Left lung (tissue), 10 donors: ENCODE results near the gene PSME1. TPM values are rescaled to one million over a fixed set of nuclear protein-coding genes. Genes with fewer than 3 reads are reported as not detected.

Experiments used
- ATAC-seq: fragments of 200-7000 bp; cut with Tn5 transposase; one replicate; pipeline ENCODE4 v1.9.1; 2020; ENCODE audit warnings: moderate library complexity
- DNase-seq, 4 donors: peaks; one replicate each; pipeline ENCODE4 v3.0.0-alpha.2; 2013 to 2020
- H3K27ac ChIP-seq, 2 donors: fragments of 200-600 bp; sonication (generic) in 1 of 2; one replicate each; pipeline versions ENCODE4 v1.5.0 to v1.8.0; 2020 to 2021
- H3K27me3 ChIP-seq, 2 donors: fragments of 200-600 bp; sonication (generic) in 1 of 2; one replicate each; pipeline versions ENCODE4 v1.5.0 to v1.8.0; 2020 to 2021
- H3K36me3 ChIP-seq, 2 donors: fragments of 200-600 bp; sonication (generic) in 1 of 2; one replicate each; pipeline versions ENCODE4 v1.5.0 to v1.8.0; 2020 to 2021
- H3K4me1 ChIP-seq, 2 donors: fragments of 200-600 bp; one replicate each; pipeline ENCODE4 v1.8.0; 2021
- H3K4me3 ChIP-seq, 2 donors: fragments of 200-600 bp; sonication (generic) in 1 of 2; one replicate each; pipeline versions ENCODE4 v1.5.0 to v1.8.0; 2020 to 2021; ENCODE audit warnings: mild to moderate bottlenecking in 1 of 2
- H3K9me3 ChIP-seq, 2 donors: fragments of 200-600 bp; sonication (generic) in 1 of 2; one replicate each; pipeline versions ENCODE4 v1.5.0 to v1.8.0; 2020 to 2021
- CTCF ChIP-seq, 2 donors: fragments of 200-600 bp; sonication (generic) in 1 of 2; IDR thresholded peaks; one replicate each; pipeline versions ENCODE4 v1.5.0 to v1.8.0; 2021; ENCODE audit warnings: antibody characterized with exemption in 2 of 2
- intact Hi-C, 2 donors: fragments of 100-400 bp; cut with DNase I; formaldehyde crosslinking; loops; one replicate each; pipeline versions ENCODE4 v1.11.2 to v1.14.2; 2022
- microRNA-seq, 2 donors: library from miRNA; unstranded; fragments of <30 nt; microRNA quantifications; one replicate each; pipeline ENCODE4, GENCODE V29; 2019
- polyA plus RNA-seq, 6 donors: library from polyadenylated mRNA; unstranded; fragments of 120-200 nt; gene quantifications; one replicate each; pipeline ENCODE4 v1.2.1, GENCODE V29; 2013; ENCODE audit not compliant: insufficient read length in 6 of 6
- total RNA-seq, 2 donors: library from RNA; stranded (reverse); fragmentation: NEBNext Ultra II Directional; extraction: Animal tissue kit (Norgen Biotek cat#: 25700); gene quantifications; one replicate each; pipeline ENCODE4 v1.2.1, GENCODE V29; 2021
- donor health status: DM: no; HTN: yes; CAD: no.
- donor health status: DM: no; HTN: no; CAD: no.

PSME1 gene
- total and polyA plus RNA-seq, 8 donors: 189 to 236 (median 212) TPM

DNA sequence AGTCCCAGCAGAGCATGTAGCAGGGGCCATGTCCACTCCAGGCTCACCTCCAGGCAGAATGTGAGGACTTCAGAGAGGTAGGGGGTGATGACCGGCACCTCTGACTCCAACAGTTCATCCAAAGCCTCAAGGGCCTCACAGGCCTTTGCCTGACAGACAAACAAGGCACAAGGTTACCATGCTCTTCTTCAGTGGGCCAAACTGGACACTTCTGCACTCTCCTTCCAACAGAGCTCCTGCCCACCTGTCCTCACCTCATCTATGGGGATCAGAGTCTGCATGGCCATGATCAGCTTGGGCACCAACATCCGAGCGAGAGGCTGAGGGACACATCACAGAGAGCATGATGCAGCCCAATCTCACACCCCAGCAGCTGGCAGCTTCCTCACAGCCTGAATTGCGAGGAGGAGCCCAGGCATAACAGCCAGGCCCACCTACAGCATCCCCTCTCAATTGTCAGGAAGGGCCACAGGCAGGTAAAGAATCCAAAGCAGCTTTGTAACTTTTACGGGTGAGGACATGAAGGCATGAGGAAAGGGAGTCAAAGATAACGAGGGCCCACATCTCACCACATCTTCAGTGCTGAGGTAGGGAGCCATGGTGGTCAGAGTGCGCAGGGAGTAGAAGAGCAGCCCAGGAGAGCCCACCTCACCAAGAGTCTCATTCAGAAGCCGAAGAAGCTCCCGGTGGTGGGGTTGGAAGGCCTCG, 51.0 kb downstream of the PSME1 start:
- Histone ChIP-seq H3K27me3 (no peaks in the 10 kb centered on the region), H3K36me3 (peaks cover 0 to 78% of the 10 kb centered on the region in 2 donors), H3K4me3 (peak overlapping the region in 1 of 2 donors; percentile 74), H3K27ac (no peak overlapping the region), H3K4me1 (peaks cover 6 to 29% of the 10 kb centered on the region in 2 donors), H3K9me3 (no peaks in the 10 kb centered on the region)
- intact Hi-C loops: no loop called here
- DNase-seq: no peak
- ATAC-seq: no peak
- no peak for TF ChIP-seq CTCF (IDR thresholded peaks at IDR 0.05)

- Histone ChIP-seq H3K27me3 (no peaks in the 10 kb centered on the region), H3K4me3 (peak overlapping the region in 1 of 2 donors; percentile 74), H3K4me1 (peaks cover 6 to 29% of the 10 kb centered on the region in 2 donors), H3K27ac (peak overlapping the region in 1 of 2 donors; percentile 73), H3K36me3 (peaks cover 0 to 78% of the 10 kb centered on the region in 2 donors), H3K9me3 (no peaks in the 10 kb centered on the region)
- ATAC-seq (no peak), DNase-seq (no peak)
- TF ChIP-seq CTCF (IDR thresholded peaks at IDR 0.05): no peak
- intact Hi-C loops: no loop called here
These were observed 51.5 kb downstream of the PSME1 start for GRCh38 chr14:24187539-24187915.

Small RNAs within 50 kb of the gene (microRNA-seq; reads per million reads assigned to microRNA genes)
- 0 to 0.27 reads per million in 2 donors for gene MIR7703

Other genes with a start within 250 kb of the PSME1 start
Only the 30 nearest of the 31 such genes appear.
- 10 to 100 TPM; 28.1 to 36.5 TPM for gene DHRS4, start 182.4 kb upstream of the PSME1 start, total RNA-seq
- 10 to 100 TPM; 34.5 to 41.4 (median 39.1) TPM for gene DHRS4, start 182.4 kb upstream of the PSME1 start, polyA plus RNA-seq
- 10 to 100 TPM; 13.8 to 24.9 TPM for gene DHRS4L2, start 147.3 kb upstream of the PSME1 start, total RNA-seq
- gene DHRS4L2, start 147.3 kb upstream of the PSME1 start, polyA plus RNA-seq: 10 to 100 TPM; 26.1 to 32.8 (median 27.3) TPM
- 1 to 10 TPM; 1.0 to 2.3 TPM for gene CARMIL3, start 84.2 kb upstream of the PSME1 start, total RNA-seq
- gene CARMIL3, start 84.2 kb upstream of the PSME1 start, polyA plus RNA-seq: 1 to 10 TPM; 1.1 to 2.3 (median 1.4) TPM
- not detected for gene CPNE6, start 64.6 kb upstream of the PSME1 start, total RNA-seq
- under 1 TPM in 1 of 6 donors, not detected in 5; 0.12 TPM for gene CPNE6, start 64.6 kb upstream of the PSME1 start, polyA plus RNA-seq
- 10 to 100 TPM; 36.5 to 61.3 TPM for gene PCK2, start 41.9 kb upstream of the PSME1 start, total RNA-seq
- 10 to 100 TPM; 12.9 to 18.9 (median 15.7) TPM for gene PCK2, start 41.9 kb upstream of the PSME1 start, polyA plus RNA-seq
- gene DCAF11, start 21.4 kb upstream of the PSME1 start, total RNA-seq: 10 to 100 TPM; 56.4 to 65.1 TPM
- gene DCAF11, start 21.4 kb upstream of the PSME1 start, polyA plus RNA-seq: 10 to 100 TPM; 60.6 to 76.3 (median 67.6) TPM
- gene NRL, start 21.2 kb upstream of the PSME1 start, total RNA-seq: 1 to 10 TPM; 1.6 to 2.7 TPM
- gene NRL, start 21.2 kb upstream of the PSME1 start, polyA plus RNA-seq: 1 to 10 TPM in 5 of 6 donors, under 1 TPM in 1; 0.97 to 1.8 (median 1.4) TPM
- gene FITM1, start 5.5 kb upstream of the PSME1 start, total RNA-seq: under 1 TPM; 0.68 to 0.76 TPM
- gene FITM1, start 5.5 kb upstream of the PSME1 start, polyA plus RNA-seq: 1 to 10 TPM in 4 of 6 donors, under 1 TPM in 2; 0.77 to 1.5 (median 1.0) TPM
- gene EMC9, start 5.4 kb downstream of the PSME1 start, total RNA-seq: 10 to 100 TPM; 16.2 to 18.1 TPM
- gene EMC9, start 5.4 kb downstream of the PSME1 start, polyA plus RNA-seq: 10 to 100 TPM; 13.5 to 24.3 (median 23.0) TPM
- gene PSME2, start 10.4 kb downstream of the PSME1 start, total RNA-seq: 100 to 1,000 TPM; 134 to 224 TPM
- 100 to 1,000 TPM; 126 to 164 (median 159) TPM for gene PSME2, start 10.4 kb downstream of the PSME1 start, polyA plus RNA-seq
- gene RNF31, start 11.3 kb downstream of the PSME1 start, total RNA-seq: 10 to 100 TPM; 49.3 to 61.5 TPM
- gene RNF31, start 11.3 kb downstream of the PSME1 start, polyA plus RNA-seq: 10 to 100 TPM; 42.4 to 69.9 (median 54.6) TPM
- 100 to 1,000 TPM in 1 of 2 donors, 10 to 100 TPM in 1; 95.6 to 131 TPM for gene IRF9, start 25.1 kb downstream of the PSME1 start, total RNA-seq
- gene IRF9, start 25.1 kb downstream of the PSME1 start, polyA plus RNA-seq: 10 to 100 TPM; 53.4 to 69.9 (median 61.2) TPM
- 10 to 100 TPM; 27.0 to 31.6 TPM for gene REC8, start 35.9 kb downstream of the PSME1 start, total RNA-seq
- gene REC8, start 35.9 kb downstream of the PSME1 start, polyA plus RNA-seq: 10 to 100 TPM; 38.5 to 66.0 (median 44.3) TPM
- gene IPO4, start 52.6 kb downstream of the PSME1 start, total RNA-seq: 10 to 100 TPM; 25.0 to 62.4 TPM
- gene IPO4, start 52.6 kb downstream of the PSME1 start, polyA plus RNA-seq: 10 to 100 TPM; 22.6 to 39.5 (median 29.0) TPM
- gene TM9SF1, start 59.2 kb downstream of the PSME1 start, total RNA-seq: 10 to 100 TPM; 64.9 to 72.5 TPM
- gene TM9SF1, start 59.2 kb downstream of the PSME1 start, polyA plus RNA-seq: 10 to 100 TPM; 28.1 to 37.6 (median 32.4) TPM
- under 1 TPM; 0.37 to 0.55 TPM for gene TSSK4, start 69.5 kb downstream of the PSME1 start, total RNA-seq
- gene TSSK4, start 69.5 kb downstream of the PSME1 start, polyA plus RNA-seq: 10 to 100 TPM in 5 of 6 donors, 1 to 10 TPM in 1; 9.6 to 16.1 (median 13.7) TPM
- gene CHMP4A, start 77.3 kb downstream of the PSME1 start, total RNA-seq: 10 to 100 TPM; 35.0 to 46.7 TPM
- gene CHMP4A, start 77.3 kb downstream of the PSME1 start, polyA plus RNA-seq: 10 to 100 TPM; 52.8 to 64.6 (median 58.8) TPM
- gene MDP1, start 79.9 kb downstream of the PSME1 start, total RNA-seq: 10 to 100 TPM; 12.4 to 13.8 TPM
- gene MDP1, start 79.9 kb downstream of the PSME1 start, polyA plus RNA-seq: 10 to 100 TPM in 5 of 6 donors, 1 to 10 TPM in 1; 9.8 to 19.4 (median 11.7) TPM
- 100 to 1,000 TPM; 162 to 163 TPM for gene NEDD8, start 96.2 kb downstream of the PSME1 start, total RNA-seq
- gene NEDD8, start 96.2 kb downstream of the PSME1 start, polyA plus RNA-seq: 100 to 1,000 TPM; 185 to 219 (median 203) TPM
- gene GMPR2, start 96.7 kb downstream of the PSME1 start, total RNA-seq: 10 to 100 TPM; 63.6 to 69.6 TPM
- 100 to 1,000 TPM in 4 of 6 donors, 10 to 100 TPM in 2; 96.6 to 117 (median 114) TPM for gene GMPR2, start 96.7 kb downstream of the PSME1 start, polyA plus RNA-seq
- gene TINF2, start 106.4 kb downstream of the PSME1 start, total RNA-seq: 100 to 1,000 TPM; 105 to 110 TPM
- gene TINF2, start 106.4 kb downstream of the PSME1 start, polyA plus RNA-seq: 10 to 100 TPM; 52.2 to 67.0 (median 58.3) TPM
- gene TGM1, start 127.0 kb downstream of the PSME1 start, total RNA-seq: 1 to 10 TPM; 7.6 to 9.6 TPM
- 1 to 10 TPM; 2.6 to 4.3 (median 3.2) TPM for gene TGM1, start 127.0 kb downstream of the PSME1 start, polyA plus RNA-seq
- gene RABGGTA, start 135.4 kb downstream of the PSME1 start, total RNA-seq: 10 to 100 TPM; 49.3 to 53.3 TPM
- gene RABGGTA, start 135.4 kb downstream of the PSME1 start, polyA plus RNA-seq: 10 to 100 TPM; 20.2 to 28.7 (median 25.6) TPM
- gene DHRS1, start 163.6 kb downstream of the PSME1 start, total RNA-seq: 10 to 100 TPM; 24.9 to 50.2 TPM
- 10 to 100 TPM; 37.7 to 55.5 (median 42.6) TPM for gene DHRS1, start 163.6 kb downstream of the PSME1 start, polyA plus RNA-seq
- gene NOP9, start 163.7 kb downstream of the PSME1 start, total RNA-seq: 10 to 100 TPM; 22.4 to 24.8 TPM
- gene NOP9, start 163.7 kb downstream of the PSME1 start, polyA plus RNA-seq: 10 to 100 TPM; 22.4 to 28.4 (median 26.0) TPM
- gene CIDEB, start 171.8 kb downstream of the PSME1 start, total RNA-seq: 10 to 100 TPM in 1 of 2 donors, 1 to 10 TPM in 1; 9.2 to 22.7 TPM
- gene CIDEB, start 171.8 kb downstream of the PSME1 start, polyA plus RNA-seq: 10 to 100 TPM in 5 of 6 donors, 1 to 10 TPM in 1; 9.5 to 14.8 (median 13.9) TPM
- 1 to 10 TPM; 4.5 to 6.3 TPM for gene LTB4R2, start 173.9 kb downstream of the PSME1 start, total RNA-seq
- gene LTB4R2, start 173.9 kb downstream of the PSME1 start, polyA plus RNA-seq: 1 to 10 TPM; 4.0 to 5.9 (median 5.6) TPM
- gene LTB4R, start 175.3 kb downstream of the PSME1 start, total RNA-seq: 10 to 100 TPM in 1 of 2 donors, 1 to 10 TPM in 1; 5.9 to 26.1 TPM
- 1 to 10 TPM; 5.3 to 7.7 (median 6.5) TPM for gene LTB4R, start 175.3 kb downstream of the PSME1 start, polyA plus RNA-seq
- gene ADCY4, start 198.9 kb downstream of the PSME1 start, total RNA-seq: 10 to 100 TPM; 38.2 to 45.2 TPM
- gene ADCY4, start 198.9 kb downstream of the PSME1 start, polyA plus RNA-seq: 10 to 100 TPM; 25.7 to 48.5 (median 32.2) TPM
- gene RIPK3, start 203.8 kb downstream of the PSME1 start, total RNA-seq: 10 to 100 TPM; 16.1 to 26.3 TPM
- gene RIPK3, start 203.8 kb downstream of the PSME1 start, polyA plus RNA-seq: 1 to 10 TPM; 2.4 to 3.8 (median 3.0) TPM